MCF 10A (cell line): ENCODE measurements around the gene YBEY. TPM values are rescaled to one million over a fixed set of nuclear protein-coding genes. Genes with fewer than 3 reads are reported as not detected.

Experiments
- BruUV-seq: library from RNA; stranded (reverse); fragments of 400-500 nt; replicated peaks from 2 replicates; lab custom pipeline; 2021; lab: Mats Ljungman, UMichigan
- CTCF ChIA-PET: fragments of 300-600 bp; sonication (Branson Sonifier 250); formaldehyde crosslinking; extraction: SDS; loops from one replicate; lab custom pipeline; 2021; ENCODE audit warnings: antibody characterized with exemption, inconsistent platforms; lab: Yijun Ruan, JAX
- POLR2A ChIA-PET: fragments of 300-600, 350-650 bp; sonication (Branson Sonifier 250); formaldehyde crosslinking; extraction: SDS; loops from one replicate; lab custom pipeline; 2020; ENCODE audit warnings: antibody characterized with exemption, inconsistent platforms; lab: Yijun Ruan, JAX
- DNase-seq: peaks from one replicate; pipeline ENCODE4 v3.0.0-alpha.2; 2018; ENCODE audit not compliant: unreplicated experiment
- H3K27ac Mint-ChIP-seq: one replicate; pipeline ENCODE4 v1.8.0; 2022; ENCODE audit warnings: mild to moderate bottlenecking, low read depth, mixed read lengths; ENCODE audit not compliant: unreplicated experiment
- H3K27me3 Mint-ChIP-seq: one replicate; pipeline ENCODE4 v1.8.0; 2022; ENCODE audit warnings: mixed read lengths; ENCODE audit not compliant: insufficient read depth, unreplicated experiment
- H3K36me3 Mint-ChIP-seq: one replicate; pipeline ENCODE4 v1.8.0; 2022; ENCODE audit warnings: mild to moderate bottlenecking, moderate library complexity, mixed read lengths; ENCODE audit not compliant: insufficient read depth, unreplicated experiment
- H3K4me1 Mint-ChIP-seq: one replicate; pipeline ENCODE4 v1.8.0; 2022; ENCODE audit warnings: mixed read lengths; ENCODE audit not compliant: insufficient read depth, unreplicated experiment
- H3K4me3 Mint-ChIP-seq: one replicate; pipeline ENCODE4 v1.8.0; 2022; ENCODE audit warnings: mild to moderate bottlenecking, moderate library complexity, mixed read lengths; ENCODE audit not compliant: unreplicated experiment
- H3K9me3 Mint-ChIP-seq: one replicate; pipeline ENCODE4 v1.8.0; 2022; ENCODE audit warnings: mixed read lengths; ENCODE audit not compliant: unreplicated experiment
- CTCF ChIP-seq: fragments of 200-600 bp; IDR thresholded peaks from one replicate; pipeline ENCODE4 v1.8.0; 2022; ENCODE audit warnings: antibody characterized with exemption, mild to moderate bottlenecking; ENCODE audit not compliant: unreplicated experiment
- intact Hi-C: fragments of 100-400 bp; cut with micrococcal nuclease; formaldehyde crosslinking; loops from 2 replicates; pipeline ENCODE4 v1.14.1; 2022
- total RNA-seq: library from RNA; stranded (reverse); gene quantifications from 2 replicates; pipeline ENCODE4 v1.2.3, GENCODE V29; 2022

The YBEY gene
- total RNA-seq, 1 experiment from 2014 or later: 26.7 TPM

- TF ChIP-seq CTCF: no peak
- ChIA-PET CTCF (interaction anchor here (0.5 to 1.6 kb wide), 4 partner anchors 41 to 368 kb away, joined by 3 to 11 read pairs (median 4); no protein-coding TSS in a partner anchor), POLR2A (interaction anchor here (0.9 to 3.5 kb wide), 14 partner anchors 10 to 141 kb away, joined by 3 to 20 read pairs (median 4); partner anchors contain the start of gene C21orf58)
- Mint-ChIP-seq H3K9me3 (no peaks in the 10 kb centered on the region), H3K27ac (peak overlapping the region; percentile 74), H3K36me3 (peaks cover 80% of the 10 kb centered on the region), H3K4me3 (peak overlapping the region; percentile 82), H3K27me3 (no peaks in the 10 kb centered on the region), H3K4me1 (peaks cover 13% of the 10 kb centered on the region)
- no peak for DNase-seq
- no TSS peak for BruUV-seq
- intact Hi-C loops: no loop called here
These were observed 1.4 kb upstream of the YBEY start for GRCh38 chr21:46284733-46285132.

GRCh38 chr21:46285206-46285661 is 908 bp upstream of the YBEY start, which contains the start of gene MCM3AP:
Gene MCM3AP (minus strand): TSS chr21:46285611. CDS start chr21:46285286, 325 bp downstream.
- POLR2A ChIA-PET: interaction anchor here (0.6 to 3.5 kb wide), 17 partner anchors 10 to 349 kb away, joined by 3 to 20 read pairs (median 4); partner anchors contain the start of gene C21orf58
- no peak for DNase-seq
- BruUV-seq: TSS peak; percentile 53

GRCh38 chr21:46286648-46287002 is 483 bp downstream of the YBEY start:
- H3K27ac Mint-ChIP-seq: peak overlapping the region; percentile 74
- H3K36me3 Mint-ChIP-seq: peaks cover 71% of the 10 kb centered on the region
- no peaks in the 10 kb centered on the region for H3K9me3 Mint-ChIP-seq
- POLR2A ChIA-PET: no interaction called here
- BruUV-seq: no TSS peak
- H3K27me3 Mint-ChIP-seq: no peaks in the 10 kb centered on the region
- no peak for TF ChIP-seq CTCF
- no peak for DNase-seq
- peaks cover 15% of the 10 kb centered on the region for H3K4me1 Mint-ChIP-seq
- H3K4me3 Mint-ChIP-seq: peak overlapping the region; percentile 82
- CTCF ChIA-PET: no interaction called here
- intact Hi-C loops: loop anchor here (1.0 kb wide), 1 partner anchor 39 kb away; no protein-coding TSS in a partner anchor

More at GRCh38 chr21:46285206-46285661, 908 bp upstream of the YBEY start, which contains the start of gene MCM3AP:
- peak within 1 kb of the TSS; percentile 74 for H3K27ac Mint-ChIP-seq
- no peaks in the 10 kb centered on the region for H3K9me3 Mint-ChIP-seq
- H3K4me3 Mint-ChIP-seq: peak within 1 kb of the TSS; percentile 82
- CTCF ChIA-PET: interaction anchor here (0.5 to 1.6 kb wide), 5 partner anchors 11 to 368 kb away, joined by 3 to 11 read pairs (median 3); no protein-coding TSS in a partner anchor
- no peak for TF ChIP-seq CTCF
- H3K36me3 Mint-ChIP-seq: peaks cover 79% of the 10 kb centered on the region
- peaks cover 15% of the 10 kb centered on the region for H3K4me1 Mint-ChIP-seq
- intact Hi-C loops: no loop called here
- no peaks in the 10 kb centered on the region for H3K27me3 Mint-ChIP-seq

GRCh38 chr21:46287541-46287940 is 1.4 kb downstream of the YBEY start:
- no TSS peak for BruUV-seq

More at GRCh38 chr21:46287541-46287940, 1.4 kb downstream of the YBEY start:
- peaks cover 72% of the 10 kb centered on the region for H3K36me3 Mint-ChIP-seq
- H3K27me3 Mint-ChIP-seq: no peaks in the 10 kb centered on the region
- H3K4me3 Mint-ChIP-seq: peak overlapping the region; percentile 82
- intact Hi-C loops: no loop called here
- no peak for DNase-seq
- ChIA-PET CTCF (no interaction called here), POLR2A (no interaction called here)
- H3K27ac Mint-ChIP-seq: peak overlapping the region; percentile 74
- no peak for TF ChIP-seq CTCF
- H3K9me3 Mint-ChIP-seq: no peaks in the 10 kb centered on the region
- H3K4me1 Mint-ChIP-seq: peaks cover 15% of the 10 kb centered on the region
